ENCODE data around the gene ATP11A. TPM values are rescaled to one million over a fixed set of nuclear protein-coding genes. Genes with fewer than 3 reads are reported as not detected.

ATP11A gene
- total RNA-seq, 2 donors from 2014 or later = 122 to 140 TPM

DNA sequence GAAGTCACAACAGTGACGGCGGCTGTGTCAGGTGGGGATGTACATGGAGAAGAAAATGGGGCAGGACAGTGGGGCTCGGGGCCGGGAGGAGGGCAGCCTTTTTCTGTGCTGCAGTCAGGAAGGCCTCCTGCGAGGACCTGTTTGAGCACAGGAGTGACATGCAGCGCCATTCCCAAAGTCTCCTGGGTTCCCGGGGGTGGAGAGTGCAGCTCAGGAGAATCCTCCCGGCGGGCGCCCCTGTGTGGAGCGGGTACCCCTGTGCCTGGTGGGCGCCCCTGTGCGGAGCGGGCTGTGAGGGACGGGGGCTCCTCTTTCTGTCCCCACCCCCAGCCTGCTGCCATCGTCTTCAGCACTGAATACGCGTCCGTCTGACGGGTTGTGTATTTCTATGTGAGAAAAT lies 62.4 kb downstream of the ATP11A start:
- peaks cover 3% of the 10 kb centered on the region for H3K36me3 ChIP-seq (ENCODE audit: control insufficient read depth, insufficient read depth, low read length)
- H3K4me1 ChIP-seq (ENCODE audit: control insufficient read depth, insufficient read depth, low read length) = no peaks in the 10 kb centered on the region
- no peaks in the 10 kb centered on the region for H3K9me3 ChIP-seq (ENCODE audit: control insufficient read depth, low read length)
- no peaks in the 10 kb centered on the region for H3K27me3 ChIP-seq (ENCODE audit: control insufficient read depth, insufficient read depth, low read length, poor library complexity, severe bottlenecking)
- H3K9ac ChIP-seq (ENCODE audit: extremely low read depth, low read length, poor library complexity, severe bottlenecking) = no peak overlapping the region
- H3K4me3 ChIP-seq (ENCODE audit: low read length) = no peak overlapping the region
- H3K27me3 Mint-ChIP-seq (ENCODE audit: insufficient read depth) = no peaks in the 10 kb centered on the region
- 91% methylated on average over 7 to 20 of the region's 20 CpGs for WGBS, 2 experiments (ENCODE audit: insufficient coverage in 1 of 2, insufficient read length in 1 of 2)
- peaks cover 3% of the 10 kb centered on the region for H3K4me1 Mint-ChIP-seq
- TF ChIP-seq, protein P1, sequence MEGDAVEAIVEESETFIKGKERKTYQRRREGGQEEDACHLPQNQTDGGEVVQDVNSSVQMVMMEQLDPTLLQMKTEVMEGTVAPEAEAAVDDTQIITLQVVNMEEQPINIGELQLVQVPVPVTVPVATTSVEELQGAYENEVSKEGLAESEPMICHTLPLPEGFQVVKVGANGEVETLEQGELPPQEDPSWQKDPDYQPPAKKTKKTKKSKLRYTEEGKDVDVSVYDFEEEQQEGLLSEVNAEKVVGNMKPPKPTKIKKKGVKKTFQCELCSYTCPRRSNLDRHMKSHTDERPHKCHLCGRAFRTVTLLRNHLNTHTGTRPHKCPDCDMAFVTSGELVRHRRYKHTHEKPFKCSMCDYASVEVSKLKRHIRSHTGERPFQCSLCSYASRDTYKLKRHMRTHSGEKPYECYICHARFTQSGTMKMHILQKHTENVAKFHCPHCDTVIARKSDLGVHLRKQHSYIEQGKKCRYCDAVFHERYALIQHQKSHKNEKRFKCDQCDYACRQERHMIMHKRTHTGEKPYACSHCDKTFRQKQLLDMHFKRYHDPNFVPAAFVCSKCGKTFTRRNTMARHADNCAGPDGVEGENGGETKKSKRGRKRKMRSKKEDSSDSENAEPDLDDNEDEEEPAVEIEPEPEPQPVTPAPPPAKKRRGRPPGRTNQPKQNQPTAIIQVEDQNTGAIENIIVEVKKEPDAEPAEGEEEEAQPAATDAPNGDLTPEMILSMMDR (conservative IDR thresholded peaks at IDR 0.05) = no peak
- no peaks in the 10 kb centered on the region for H3K9me3 Mint-ChIP-seq
- no peak overlapping the region for H3K27ac Mint-ChIP-seq
- H3K36me3 Mint-ChIP-seq (ENCODE audit: low read depth) = peaks cover 8% of the 10 kb centered on the region
- DNase-seq = no peak
- no peak overlapping the region for H3K27ac ChIP-seq (ENCODE audit: low read depth, low read length)
- no peak overlapping the region for H3K4me3 Mint-ChIP-seq

DNA sequence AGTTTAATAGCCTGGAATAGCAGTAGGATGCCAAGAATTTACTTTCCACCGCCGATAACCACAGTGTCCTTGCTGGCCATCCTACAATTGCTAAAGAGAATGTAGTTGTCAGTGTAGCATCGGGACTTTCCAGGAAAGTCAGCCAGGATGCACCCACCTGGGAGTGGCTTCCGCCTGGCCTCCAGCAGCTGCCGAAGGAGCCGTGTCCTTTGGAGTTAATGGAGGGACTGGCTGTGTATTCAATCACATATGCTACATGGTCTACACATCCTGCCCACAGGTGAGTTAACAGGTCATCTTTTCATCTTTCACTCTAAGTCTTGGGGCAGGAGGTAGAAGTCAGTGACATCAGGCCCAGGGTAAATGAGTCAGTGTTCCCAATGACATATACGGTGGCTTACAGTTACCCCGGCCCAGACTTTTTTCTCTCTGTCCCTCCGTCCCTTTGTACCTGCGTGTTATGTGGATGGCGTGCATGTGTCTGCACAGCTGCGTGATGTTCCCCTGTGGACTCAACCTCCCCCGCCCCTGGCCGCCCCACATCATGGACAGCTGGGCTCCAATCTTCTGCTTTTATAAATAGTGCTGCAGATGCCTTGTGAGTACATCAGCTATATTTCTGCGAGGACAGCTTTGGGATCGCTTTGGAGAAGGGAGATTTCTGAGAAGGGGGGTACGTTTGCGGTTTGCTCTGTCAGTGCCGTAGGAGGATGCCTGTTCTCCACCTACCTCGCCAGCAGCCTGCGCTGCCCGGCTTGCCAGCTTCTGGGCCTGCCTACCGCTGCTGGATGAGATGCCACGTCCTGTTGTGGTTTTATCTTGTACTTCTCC lies 63.1 kb downstream of the ATP11A start:
- Histone ChIP-seq H3K9ac (ENCODE audit: extremely low read depth, low read length, poor library complexity, severe bottlenecking) (no peak overlapping the region), H3K36me3 (ENCODE audit: control insufficient read depth, insufficient read depth, low read length) (peaks cover 3% of the 10 kb centered on the region), H3K27ac (ENCODE audit: low read depth, low read length) (no peak overlapping the region), H3K27me3 (ENCODE audit: control insufficient read depth, insufficient read depth, low read length, poor library complexity, severe bottlenecking) (no peaks in the 10 kb centered on the region), H3K4me3 (ENCODE audit: low read length) (no peak overlapping the region), H3K4me1 (ENCODE audit: control insufficient read depth, insufficient read depth, low read length) (no peaks in the 10 kb centered on the region), H3K9me3 (ENCODE audit: control insufficient read depth, low read length) (no peaks in the 10 kb centered on the region)
- H3K27me3 Mint-ChIP-seq (ENCODE audit: insufficient read depth) = no peaks in the 10 kb centered on the region
- peaks cover 9% of the 10 kb centered on the region for H3K36me3 Mint-ChIP-seq (ENCODE audit: low read depth)
- H3K9me3 Mint-ChIP-seq = no peaks in the 10 kb centered on the region
- TF ChIP-seq, protein P1 (conservative IDR thresholded peaks at IDR 0.05) = no peak
- H3K4me3 Mint-ChIP-seq = no peak overlapping the region
- H3K4me1 Mint-ChIP-seq = peaks cover 6% of the 10 kb centered on the region
- WGBS, 2 experiments (ENCODE audit: insufficient coverage in 1 of 2, insufficient read length in 1 of 2) = 97 to 98% methylated on average over 22 to 24 of the region's 24 CpGs
- DNase-seq = no peak
- no peak overlapping the region for H3K27ac Mint-ChIP-seq

DNA sequence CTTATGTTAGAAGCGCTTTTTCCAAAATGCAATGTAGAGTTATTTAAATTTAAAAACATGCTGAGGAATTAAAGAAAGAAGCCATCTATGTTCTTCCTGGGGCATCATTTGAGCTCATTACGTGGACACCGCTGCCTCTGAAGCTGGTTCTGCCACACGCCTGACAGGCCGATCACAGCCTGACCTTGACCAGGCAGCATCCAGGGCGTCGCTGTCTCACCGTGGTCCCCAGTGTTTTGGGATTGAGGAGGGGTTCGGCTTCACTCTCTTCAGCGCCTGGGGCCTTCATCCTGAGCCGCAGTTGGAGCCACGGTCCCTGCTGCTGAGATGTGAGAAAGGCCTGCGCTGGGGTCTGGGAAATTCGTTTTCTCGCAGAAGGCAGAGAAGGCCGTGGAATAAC lies 64.0 kb downstream of the ATP11A start:
- peaks cover 12% of the 10 kb centered on the region for H3K36me3 Mint-ChIP-seq (ENCODE audit: low read depth)
- TF ChIP-seq, protein P1 (conservative IDR thresholded peaks at IDR 0.05) = no peak
- no peak overlapping the region for H3K4me3 Mint-ChIP-seq
- no peak overlapping the region for H3K27ac Mint-ChIP-seq
- Histone ChIP-seq H3K9ac (ENCODE audit: extremely low read depth, low read length, poor library complexity, severe bottlenecking) (no peak overlapping the region), H3K4me1 (ENCODE audit: control insufficient read depth, insufficient read depth, low read length) (peaks cover under 1% of the 10 kb centered on the region), H3K36me3 (ENCODE audit: control insufficient read depth, insufficient read depth, low read length) (peaks cover 3% of the 10 kb centered on the region), H3K9me3 (ENCODE audit: control insufficient read depth, low read length) (no peaks in the 10 kb centered on the region), H3K4me3 (ENCODE audit: low read length) (no peak overlapping the region), H3K27ac (ENCODE audit: low read depth, low read length) (peak overlapping the region; percentile 11), H3K27me3 (ENCODE audit: control insufficient read depth, insufficient read depth, low read length, poor library complexity, severe bottlenecking) (no peaks in the 10 kb centered on the region)
- peaks cover 6% of the 10 kb centered on the region for H3K4me1 Mint-ChIP-seq
- no peaks in the 10 kb centered on the region for H3K27me3 Mint-ChIP-seq (ENCODE audit: insufficient read depth)
- H3K9me3 Mint-ChIP-seq = no peaks in the 10 kb centered on the region
- 96 to 100% methylated on average over 15 to 16 of the region's 16 CpGs for WGBS, 2 experiments (ENCODE audit: insufficient coverage in 1 of 2, insufficient read length in 1 of 2)
- no peak for DNase-seq

Data from endodermal cell (in vitro differentiated cells).